Duodenal mucosa (tissue), 2 donors: ENCODE measurements around the gene SH2D2A.
"Not testable (repeated sequence)": the region's sequence is repeated elsewhere in the genome, so short reads cannot be mapped to it uniquely, and the experiment has no call there.

Experiments
- H3K27ac ChIP-seq: one replicate; pipeline ENCODE4 v1.7.0; 2013; ENCODE audit warnings: low read depth, low read length
- H3K27me3 ChIP-seq, 2 donors: one replicate each; pipeline ENCODE4 v1.7.0; 2013; ENCODE audit warnings: low read length in 2 of 2, control low read depth in 1 of 2; ENCODE audit not compliant: insufficient read depth in 2 of 2, control insufficient read depth in 1 of 2
- H3K36me3 ChIP-seq, 2 donors: one replicate each; pipeline ENCODE4 v1.7.0; 2013; ENCODE audit warnings: low read length in 2 of 2, control low read depth in 1 of 2; ENCODE audit not compliant: insufficient read depth in 2 of 2, control insufficient read depth in 1 of 2
- H3K4me1 ChIP-seq, 2 donors: one replicate each; pipeline ENCODE4 v1.7.0; 2013; ENCODE audit warnings: low read length in 2 of 2, control low read depth in 1 of 2; ENCODE audit not compliant: insufficient read depth in 2 of 2, control insufficient read depth in 1 of 2
- H3K4me3 ChIP-seq, 2 donors: one replicate each; pipeline ENCODE4 v1.7.0; 2013; ENCODE audit warnings: low read length in 2 of 2, low read depth in 1 of 2
- H3K9ac ChIP-seq, 2 donors: one replicate each; pipeline ENCODE4 v1.7.0; 2013; ENCODE audit warnings: low read length in 2 of 2, low read depth in 1 of 2
- H3K9me3 ChIP-seq, 2 donors: one replicate each; pipeline ENCODE4 v1.7.0; 2013; ENCODE audit warnings: low read length in 2 of 2, control low read depth in 1 of 2; ENCODE audit not compliant: control insufficient read depth in 1 of 2

Gene SH2D2A

GRCh38 chr1:156757572-156758253 is 58.9 kb downstream of the SH2D2A start:
- H3K4me1 ChIP-seq, H3K27ac ChIP-seq, H3K9ac ChIP-seq, H3K9me3 ChIP-seq, H3K27me3 ChIP-seq, H3K36me3 ChIP-seq, H3K4me3 ChIP-seq: not testable (repeated sequence)

GRCh38 chr1:156756355-156756754 is 60.3 kb downstream of the SH2D2A start:
- Histone ChIP-seq H3K4me1 (peaks cover 9 to 14% of the 10 kb centered on the region in 2 donors), H3K9ac (no peak overlapping the region), H3K27me3 (no peaks in the 10 kb centered on the region), H3K9me3 (peaks cover 0 to 1% of the 10 kb centered on the region in 2 donors), H3K4me3 (no peak overlapping the region), H3K36me3 (no peaks in the 10 kb centered on the region), H3K27ac (no peak overlapping the region)
